Nephron progenitor cell (in vitro differentiated cells): ENCODE results near the gene LARP1.

Experiments used
- DNase-seq: peaks from one replicate; pipeline ENCODE4 v3.0.0; 2021
- H3K27ac Mint-ChIP-seq: 2 replicates; pipeline ENCODE4 v1.8.0; 2021; ENCODE audit warnings: mild to moderate bottlenecking, moderate library complexity, mixed read lengths
- H3K27me3 Mint-ChIP-seq: 2 replicates; pipeline ENCODE4 v1.8.0; 2021; ENCODE audit warnings: mild to moderate bottlenecking, low read depth, mixed read lengths; ENCODE audit not compliant: poor library complexity
- H3K36me3 Mint-ChIP-seq: 2 replicates; pipeline ENCODE4 v1.8.0; 2021; ENCODE audit warnings: low read depth, mixed read lengths
- H3K4me1 Mint-ChIP-seq: 2 replicates; pipeline ENCODE4 v1.8.0; 2021; ENCODE audit warnings: mixed read lengths
- H3K4me3 Mint-ChIP-seq: 2 replicates; pipeline ENCODE4 v1.8.0; 2021; ENCODE audit warnings: mild to moderate bottlenecking, moderate library complexity, mixed read lengths
- H3K9me3 Mint-ChIP-seq: 2 replicates; pipeline ENCODE4 v1.8.0; 2021; ENCODE audit warnings: mild to moderate bottlenecking, moderate library complexity, mixed read lengths
- TF ChIP-seq, protein P1 (sequence below): fragments of 200-600 bp; sonication (generic); IDR thresholded peaks from 2 replicates; pipeline ENCODE4 v1.5.0; 2021; ENCODE audit warnings: antibody characterized with exemption

Gene LARP1

DNA sequence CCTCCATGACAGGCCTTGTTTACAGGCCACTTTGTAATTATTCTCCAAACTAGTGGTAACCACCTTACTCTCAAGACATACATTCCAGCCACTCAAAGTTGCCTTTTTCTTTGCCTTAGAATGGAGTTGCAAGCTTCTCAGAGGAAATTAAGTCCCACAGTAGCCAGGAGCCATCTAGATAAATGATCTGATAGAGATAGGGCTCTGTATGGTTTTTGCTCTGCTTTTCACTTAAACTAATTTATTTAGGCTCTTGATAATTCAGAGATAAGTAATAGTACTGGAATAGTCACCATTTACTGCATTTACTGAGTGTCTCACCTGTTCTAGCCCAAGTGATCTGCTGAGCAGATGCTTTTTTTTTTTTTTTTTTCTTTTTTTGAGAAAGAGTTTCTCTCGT, 7.5 kb downstream of the LARP1 start:
- H3K36me3 Mint-ChIP-seq: no peaks in the 10 kb centered on the region
- DNase-seq: no peak
- H3K4me3 Mint-ChIP-seq: no peak overlapping the region
- TF ChIP-seq, protein P1, sequence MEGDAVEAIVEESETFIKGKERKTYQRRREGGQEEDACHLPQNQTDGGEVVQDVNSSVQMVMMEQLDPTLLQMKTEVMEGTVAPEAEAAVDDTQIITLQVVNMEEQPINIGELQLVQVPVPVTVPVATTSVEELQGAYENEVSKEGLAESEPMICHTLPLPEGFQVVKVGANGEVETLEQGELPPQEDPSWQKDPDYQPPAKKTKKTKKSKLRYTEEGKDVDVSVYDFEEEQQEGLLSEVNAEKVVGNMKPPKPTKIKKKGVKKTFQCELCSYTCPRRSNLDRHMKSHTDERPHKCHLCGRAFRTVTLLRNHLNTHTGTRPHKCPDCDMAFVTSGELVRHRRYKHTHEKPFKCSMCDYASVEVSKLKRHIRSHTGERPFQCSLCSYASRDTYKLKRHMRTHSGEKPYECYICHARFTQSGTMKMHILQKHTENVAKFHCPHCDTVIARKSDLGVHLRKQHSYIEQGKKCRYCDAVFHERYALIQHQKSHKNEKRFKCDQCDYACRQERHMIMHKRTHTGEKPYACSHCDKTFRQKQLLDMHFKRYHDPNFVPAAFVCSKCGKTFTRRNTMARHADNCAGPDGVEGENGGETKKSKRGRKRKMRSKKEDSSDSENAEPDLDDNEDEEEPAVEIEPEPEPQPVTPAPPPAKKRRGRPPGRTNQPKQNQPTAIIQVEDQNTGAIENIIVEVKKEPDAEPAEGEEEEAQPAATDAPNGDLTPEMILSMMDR: no peak
- H3K9me3 Mint-ChIP-seq: no peaks in the 10 kb centered on the region
- H3K27ac Mint-ChIP-seq: no peak overlapping the region
- H3K4me1 Mint-ChIP-seq: peaks cover 70% of the 10 kb centered on the region
- peaks cover 3% of the 10 kb centered on the region for H3K27me3 Mint-ChIP-seq

DNA sequence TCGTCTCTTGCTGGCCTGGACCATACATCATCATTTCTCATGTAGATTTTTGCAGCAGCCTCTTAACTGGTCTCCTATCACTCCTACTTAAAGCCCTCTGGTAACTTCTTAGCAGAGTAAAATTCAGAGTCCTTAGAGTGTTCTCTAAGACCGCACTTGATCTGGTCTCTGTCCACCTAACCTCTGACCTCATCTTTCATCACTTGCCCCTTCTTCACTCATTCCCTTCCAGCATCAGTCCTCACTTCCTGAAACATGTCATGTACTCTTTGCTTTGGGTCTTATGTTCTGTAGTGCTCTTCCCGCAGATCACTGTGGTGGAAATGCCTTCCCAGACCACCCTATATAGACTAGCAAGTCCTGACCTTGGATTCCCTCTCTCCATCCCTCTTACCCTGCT, 9.8 kb downstream of the LARP1 start:
- H3K9me3 Mint-ChIP-seq: no peaks in the 10 kb centered on the region
- no peak for DNase-seq
- TF ChIP-seq, protein P1: no peak
- H3K27ac Mint-ChIP-seq: peak overlapping the region; percentile 44
- H3K36me3 Mint-ChIP-seq: no peaks in the 10 kb centered on the region
- peaks cover 66% of the 10 kb centered on the region for H3K4me1 Mint-ChIP-seq
- peaks cover 3% of the 10 kb centered on the region for H3K27me3 Mint-ChIP-seq
- H3K4me3 Mint-ChIP-seq: no peak overlapping the region

GRCh38 chr5:154765396-154765925, 10.3 kb downstream of the LARP1 start:
- Mint-ChIP-seq H3K9me3 (no peaks in the 10 kb centered on the region), H3K4me1 (peaks cover 66% of the 10 kb centered on the region), H3K4me3 (no peak overlapping the region), H3K27me3 (peaks cover 3% of the 10 kb centered on the region), H3K27ac (no peak overlapping the region), H3K36me3 (no peaks in the 10 kb centered on the region)
- DNase-seq: no peak
- TF ChIP-seq, protein P1: no peak

- no peaks in the 10 kb centered on the region for H3K36me3 Mint-ChIP-seq
- TF ChIP-seq, protein P1: no peak
- no peaks in the 10 kb centered on the region for H3K9me3 Mint-ChIP-seq
- H3K4me1 Mint-ChIP-seq: peaks cover 66% of the 10 kb centered on the region
- peaks cover 3% of the 10 kb centered on the region for H3K27me3 Mint-ChIP-seq
- no peak for DNase-seq
- no peak overlapping the region for H3K4me3 Mint-ChIP-seq
- H3K27ac Mint-ChIP-seq: peak overlapping the region; percentile 17
Measured at GRCh38 chr5:154766558-154767281, 11.5 kb downstream of the LARP1 start.

DNA sequence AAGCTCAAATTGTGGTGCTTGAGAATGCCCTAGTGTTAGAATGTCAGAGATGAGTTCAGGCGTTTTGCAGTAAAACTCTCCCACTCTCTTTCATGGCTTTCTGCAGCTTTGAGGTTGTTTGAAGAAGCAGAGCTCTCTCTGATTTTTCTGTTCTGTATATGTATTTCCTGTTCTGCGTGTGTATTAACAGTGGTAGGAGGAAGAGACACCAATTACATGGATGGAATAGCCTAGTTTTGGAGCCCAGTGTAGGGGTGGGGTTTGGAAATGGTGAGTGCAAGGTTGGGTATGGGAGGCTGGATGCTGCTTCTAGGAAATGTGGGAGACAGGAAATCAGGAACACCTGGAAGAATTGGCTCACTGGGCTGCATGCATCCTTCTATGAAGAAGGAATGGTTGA, 12.4 kb downstream of the LARP1 start:
- peak overlapping the region; percentile 64 for H3K27ac Mint-ChIP-seq
- no peaks in the 10 kb centered on the region for H3K27me3 Mint-ChIP-seq
- H3K4me3 Mint-ChIP-seq: no peak overlapping the region
- H3K9me3 Mint-ChIP-seq: no peaks in the 10 kb centered on the region
- peaks cover 68% of the 10 kb centered on the region for H3K4me1 Mint-ChIP-seq
- TF ChIP-seq, protein P1: no peak
- no peak for DNase-seq
- no peaks in the 10 kb centered on the region for H3K36me3 Mint-ChIP-seq

DNA sequence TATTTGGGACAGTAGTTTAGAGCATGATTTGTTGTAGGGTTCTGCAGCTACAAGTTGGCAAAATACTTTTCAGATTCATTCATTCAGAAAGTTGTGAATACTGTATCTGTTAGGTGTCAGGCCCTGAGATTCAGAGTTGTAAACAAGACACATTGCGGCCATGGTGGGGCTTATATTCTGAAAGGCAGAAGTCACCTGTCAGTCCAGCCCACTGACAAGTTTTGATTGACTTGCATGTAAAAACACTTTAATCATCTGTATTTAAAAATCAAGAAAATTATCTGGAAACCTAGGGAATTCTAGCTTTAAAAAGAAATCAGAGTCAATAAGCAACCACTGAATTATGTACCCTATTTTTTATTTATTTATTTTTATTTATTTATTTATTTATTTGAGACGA, 13.0 kb downstream of the LARP1 start:
- Mint-ChIP-seq H3K27ac (no peak overlapping the region), H3K36me3 (no peaks in the 10 kb centered on the region), H3K4me3 (no peak overlapping the region), H3K9me3 (no peaks in the 10 kb centered on the region), H3K27me3 (no peaks in the 10 kb centered on the region), H3K4me1 (peaks cover 75% of the 10 kb centered on the region)
- TF ChIP-seq, protein P1: no peak
- DNase-seq: no peak
